SJSA1 (cell line): Measurements from ENCODE around the gene TMEM169. TPM values are rescaled to one million over a fixed set of nuclear protein-coding genes. Genes with fewer than 3 reads are reported as not detected.
"Not testable (repeated sequence)": the region's sequence is repeated elsewhere in the genome, so short reads cannot be mapped to it uniquely, and the experiment has no call there.

ENCODE experiments used
- DNase-seq, 2 experiments: peaks; one replicate each; pipeline ENCODE4 v3.0.0-alpha.2; 2015 to 2020; ENCODE audit warnings: low spot score in 2 of 2, low read depth in 1 of 2
- H3K27ac ChIP-seq: fragments of 250-450 bp; sonication (Bioruptor Pico); 2 replicates; pipeline ENCODE4 v1.5.1; 2020; ENCODE audit warnings: mild to moderate bottlenecking, moderate library complexity
- H3K27me3 ChIP-seq: fragments of 250-450 bp; sonication (Bioruptor Pico); replicated peaks from 2 replicates; pipeline ENCODE4 v1.5.1; 2020; ENCODE audit warnings: mild to moderate bottlenecking, moderate library complexity
- H3K36me3 ChIP-seq: fragments of 250-450 bp; sonication (Bioruptor Pico); 2 replicates; pipeline ENCODE4 v1.5.1; 2020; ENCODE audit warnings: mild to moderate bottlenecking
- H3K4me1 ChIP-seq: fragments of 250-450 bp; sonication (Bioruptor Pico); replicated peaks from 2 replicates; pipeline ENCODE4 v1.6.1; 2021; ENCODE audit warnings: mild to moderate bottlenecking
- H3K4me3 ChIP-seq: fragments of 250-450 bp; sonication (Bioruptor Pico); 2 replicates; pipeline ENCODE4 v1.5.1; 2020; ENCODE audit warnings: mild to moderate bottlenecking
- H3K9me3 ChIP-seq: fragments of 250-450 bp; sonication (Bioruptor Pico); replicated peaks from 2 replicates; pipeline ENCODE4 v1.5.1; 2020; ENCODE audit warnings: mild to moderate bottlenecking
- total RNA-seq: library from RNA; depleted of rRNA; stranded (reverse); fragments of >200 nt; shearing (Covaris generic); gene quantifications from 2 replicates; pipeline ENCODE4 v1.2.3, GENCODE V29; 2014

The TMEM169 gene
- total RNA-seq, 1 experiment from 2014 or later: 0.84 TPM

DNA sequence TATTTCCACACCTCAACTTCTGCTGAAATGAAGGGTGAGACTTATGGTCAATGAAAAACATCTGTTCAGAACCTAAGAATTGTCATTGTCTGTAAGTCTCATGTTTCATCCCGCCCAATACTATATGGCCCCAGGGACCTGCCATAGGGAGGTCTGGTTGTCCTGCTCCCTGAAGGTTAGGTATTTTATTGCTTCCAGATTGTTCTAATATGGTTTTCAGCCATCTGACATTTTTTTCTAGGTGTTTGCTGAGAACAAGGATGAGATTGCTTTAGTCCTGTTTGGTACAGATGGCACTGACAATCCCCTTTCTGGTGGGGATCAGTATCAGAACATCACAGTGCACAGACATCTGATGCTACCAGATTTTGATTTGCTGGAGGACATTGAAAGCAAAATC is 34.7 kb downstream of the TMEM169 start:
- Histone ChIP-seq H3K4me1 (peaks cover 10% of the 10 kb centered on the region), H3K36me3 (peaks cover 98% of the 10 kb centered on the region), H3K27me3 (no peaks in the 10 kb centered on the region), H3K27ac (no peak overlapping the region), H3K9me3 (no peaks in the 10 kb centered on the region), H3K4me3 (no peak overlapping the region)
- no peak for DNase-seq

DNA sequence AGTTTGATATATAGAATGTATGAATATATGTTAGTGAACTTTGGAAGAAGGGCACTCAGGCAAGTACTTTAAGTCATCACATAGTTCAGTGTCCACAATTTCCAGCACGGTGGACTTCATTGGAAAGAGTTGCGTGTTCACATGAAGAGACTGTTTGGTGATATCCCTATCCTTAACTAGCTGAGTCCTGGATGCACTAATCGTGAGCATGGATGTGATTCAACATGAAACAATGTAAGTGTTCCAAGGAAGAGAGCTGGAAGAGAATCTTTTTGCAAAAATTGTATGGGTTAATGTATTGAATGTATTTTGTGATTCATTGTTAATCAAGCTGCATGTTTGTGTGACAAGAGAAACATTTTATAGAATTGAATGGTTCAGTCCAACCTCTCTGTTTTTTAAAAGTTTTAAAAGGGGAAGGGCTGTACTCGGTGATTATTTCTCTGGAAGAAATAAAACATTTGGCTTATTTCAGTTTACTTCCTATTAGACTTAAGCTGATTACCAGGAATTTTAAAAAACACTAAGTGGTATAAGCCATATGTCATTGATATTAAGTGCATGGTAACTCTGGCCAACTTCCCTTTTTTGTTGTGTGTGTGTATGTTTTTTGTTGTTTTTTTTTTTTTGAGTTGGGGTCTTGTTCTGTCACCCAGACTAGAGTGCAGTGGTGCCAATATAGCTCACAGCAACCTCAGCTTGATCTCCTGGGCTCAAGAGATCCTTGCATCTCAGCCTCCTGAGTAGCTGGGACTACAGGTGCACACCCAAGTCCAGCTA is 36.0 kb downstream of the TMEM169 start:
- Histone ChIP-seq H3K27me3 (no peaks in the 10 kb centered on the region), H3K9me3 (no peaks in the 10 kb centered on the region), H3K27ac (no peak overlapping the region), H3K36me3 (peaks cover 98% of the 10 kb centered on the region), H3K4me1 (peaks cover 10% of the 10 kb centered on the region), H3K4me3 (no peak overlapping the region)
- no peak for DNase-seq

DNA sequence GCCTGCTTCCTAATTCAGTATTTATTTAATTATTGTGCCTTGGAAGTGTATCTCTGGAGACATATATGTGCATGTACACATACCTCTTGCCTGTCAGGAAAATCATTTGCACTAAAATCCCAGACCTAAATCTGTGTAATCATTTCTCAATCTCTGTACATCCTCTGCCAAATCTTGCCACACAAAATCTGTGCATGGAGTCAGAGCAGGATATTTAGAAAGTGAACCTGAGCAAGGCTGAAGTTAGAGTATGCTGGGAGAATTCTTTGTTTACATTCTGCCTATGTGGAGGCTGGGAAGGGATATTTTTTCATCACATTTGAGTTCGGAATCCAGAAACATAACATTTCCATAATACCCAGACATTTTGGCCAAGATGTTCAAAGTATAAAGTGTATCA is 36.8 kb downstream of the TMEM169 start:
- Histone ChIP-seq H3K36me3 (peaks cover 98% of the 10 kb centered on the region), H3K27ac (no peak overlapping the region), H3K9me3 (no peaks in the 10 kb centered on the region), H3K4me1 (peaks cover 10% of the 10 kb centered on the region), H3K27me3 (no peaks in the 10 kb centered on the region), H3K4me3 (no peak overlapping the region)
- no peak for DNase-seq

DNA sequence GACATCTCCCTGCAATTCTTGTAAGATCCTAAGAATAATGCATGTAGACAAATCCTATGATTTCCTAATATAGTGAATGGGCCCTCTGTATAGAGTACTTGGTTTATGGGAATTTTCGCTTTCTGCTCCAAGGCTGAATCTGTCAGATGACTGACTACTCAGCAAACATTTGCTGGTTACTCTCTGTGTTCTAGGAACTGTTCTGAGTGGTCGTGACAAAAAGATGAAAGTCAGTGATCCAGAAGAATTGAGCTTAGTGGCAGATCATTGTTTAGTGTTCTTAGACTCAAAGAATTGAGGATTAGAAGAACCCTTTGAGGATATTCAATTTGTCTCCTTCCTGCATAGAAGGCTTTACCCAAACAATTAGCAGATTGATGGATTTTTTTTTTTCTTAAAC is 37.4 kb downstream of the TMEM169 start:
- H3K36me3 ChIP-seq: peaks cover 98% of the 10 kb centered on the region
- H3K27me3 ChIP-seq: no peaks in the 10 kb centered on the region
- no peaks in the 10 kb centered on the region for H3K9me3 ChIP-seq
- H3K4me3 ChIP-seq: no peak overlapping the region
- peaks cover 10% of the 10 kb centered on the region for H3K4me1 ChIP-seq
- DNase-seq: no peak
- no peak overlapping the region for H3K27ac ChIP-seq

GRCh38 chr2:216119986-216120385 is 38.3 kb downstream of the TMEM169 start:
- H3K36me3 ChIP-seq: peaks cover 100% of the 10 kb centered on the region
- peaks cover 9% of the 10 kb centered on the region for H3K4me1 ChIP-seq

DNA sequence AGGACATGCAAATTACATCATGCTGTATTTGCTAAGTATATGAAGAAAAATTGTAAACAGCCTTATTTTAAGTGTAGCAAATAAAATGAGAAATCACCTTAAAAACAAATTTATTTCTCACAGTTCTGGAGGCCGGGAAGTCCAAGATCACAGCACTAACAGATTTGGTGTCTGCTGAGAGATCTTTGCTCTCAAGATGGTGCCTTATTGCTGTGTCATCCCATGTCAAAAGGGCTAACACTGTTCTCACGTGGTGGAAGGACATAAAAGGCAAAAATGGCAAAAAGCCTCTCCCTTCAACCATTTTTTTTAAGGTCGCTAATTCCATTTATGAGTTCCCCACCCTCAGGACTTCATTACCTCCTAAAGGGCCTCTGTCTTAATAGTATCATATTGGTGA is 39.5 kb downstream of the TMEM169 start:
- Histone ChIP-seq H3K27ac (no peak overlapping the region), H3K27me3 (no peaks in the 10 kb centered on the region), H3K9me3 (no peaks in the 10 kb centered on the region), H3K4me3 (no peak overlapping the region), H3K36me3 (peaks cover 100% of the 10 kb centered on the region), H3K4me1 (peaks cover 4% of the 10 kb centered on the region; the same call in 1 of the 2 replicates)
- DNase-seq: no peak

More at GRCh38 chr2:216119986-216120385, 38.3 kb downstream of the TMEM169 start:
- Histone ChIP-seq H3K27me3 (no peaks in the 10 kb centered on the region), H3K27ac (no peak overlapping the region), H3K4me3 (no peak overlapping the region), H3K9me3 (no peaks in the 10 kb centered on the region)
- no peak for DNase-seq

DNA sequence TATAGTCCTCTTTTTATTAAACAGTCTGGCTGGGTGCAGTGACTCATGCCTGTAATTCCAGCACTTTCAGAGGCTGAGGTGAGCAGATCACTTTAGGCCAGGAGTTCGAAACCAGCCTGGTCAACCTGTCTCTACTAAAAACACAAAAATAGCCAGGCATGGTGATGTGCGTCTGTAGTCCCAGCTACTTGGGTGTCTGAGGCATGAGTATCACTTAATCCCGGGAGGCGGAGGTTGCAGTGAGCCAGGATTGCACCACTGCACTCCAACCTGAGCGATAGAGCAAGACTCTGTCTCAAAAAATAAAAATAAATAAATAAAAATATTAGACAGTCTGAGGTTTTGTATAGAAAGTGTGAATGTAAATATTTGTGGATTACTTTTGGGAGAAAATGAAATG is 45.2 kb downstream of the TMEM169 start:
- H3K9me3 ChIP-seq: no peaks in the 10 kb centered on the region
- H3K36me3 ChIP-seq: peaks cover 97% of the 10 kb centered on the region
- H3K27ac ChIP-seq: no peak overlapping the region
- DNase-seq: no peak
- no peaks in the 10 kb centered on the region for H3K4me1 ChIP-seq
- H3K27me3 ChIP-seq: no peaks in the 10 kb centered on the region
- no peak overlapping the region for H3K4me3 ChIP-seq

DNA sequence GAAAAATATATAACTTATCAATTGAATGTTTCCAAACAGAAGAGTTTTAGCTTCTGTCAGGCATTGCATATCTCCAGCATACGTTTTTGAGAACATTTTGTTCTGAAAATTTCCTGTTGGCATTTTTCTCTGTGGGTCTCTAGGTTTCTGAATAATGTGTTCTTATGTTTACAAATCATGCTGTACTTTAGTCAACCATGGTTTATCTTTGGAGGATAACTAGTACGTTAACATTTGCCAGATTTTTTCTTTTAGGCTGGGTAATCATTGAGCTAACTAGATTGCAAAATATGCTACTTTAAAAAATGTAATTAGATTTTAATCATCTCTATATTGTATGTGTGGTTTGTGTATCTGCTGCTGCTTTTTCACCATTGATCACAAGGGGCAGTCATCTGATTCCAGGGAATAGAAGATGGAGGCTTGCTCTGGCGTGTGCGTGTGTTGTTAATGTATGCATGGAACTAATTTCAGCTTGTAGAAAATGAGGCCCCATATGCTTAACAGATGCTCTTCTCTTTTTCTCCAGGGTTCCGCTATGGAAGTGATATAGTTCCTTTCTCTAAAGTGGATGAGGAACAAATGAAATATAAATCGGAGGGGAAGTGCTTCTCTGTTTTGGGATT is 48.7 kb downstream of the TMEM169 start:
- Histone ChIP-seq H3K9me3 (no peaks in the 10 kb centered on the region), H3K4me3 (no peak overlapping the region), H3K36me3 (peaks cover 97% of the 10 kb centered on the region), H3K27ac (no peak overlapping the region), H3K4me1 (no peaks in the 10 kb centered on the region), H3K27me3 (no peaks in the 10 kb centered on the region)
- DNase-seq: no peak

GRCh38 chr2:216131175-216131926 is 49.6 kb downstream of the TMEM169 start:
- Histone ChIP-seq H3K9me3 (no peaks in the 10 kb centered on the region), H3K27ac (no peak overlapping the region), H3K36me3 (peaks cover 97% of the 10 kb centered on the region), H3K4me1 (no peaks in the 10 kb centered on the region), H3K4me3 (no peak overlapping the region), H3K27me3 (no peaks in the 10 kb centered on the region)
- DNase-seq: no peak

GRCh38 chr2:216132585-216132984 is 50.9 kb downstream of the TMEM169 start:
- Histone ChIP-seq H3K27me3 (no peaks in the 10 kb centered on the region), H3K4me1 (no peaks in the 10 kb centered on the region), H3K9me3 (no peaks in the 10 kb centered on the region), H3K36me3 (peaks cover 97% of the 10 kb centered on the region), H3K4me3 (no peak overlapping the region), H3K27ac (no peak overlapping the region)
- no peak for DNase-seq

DNA sequence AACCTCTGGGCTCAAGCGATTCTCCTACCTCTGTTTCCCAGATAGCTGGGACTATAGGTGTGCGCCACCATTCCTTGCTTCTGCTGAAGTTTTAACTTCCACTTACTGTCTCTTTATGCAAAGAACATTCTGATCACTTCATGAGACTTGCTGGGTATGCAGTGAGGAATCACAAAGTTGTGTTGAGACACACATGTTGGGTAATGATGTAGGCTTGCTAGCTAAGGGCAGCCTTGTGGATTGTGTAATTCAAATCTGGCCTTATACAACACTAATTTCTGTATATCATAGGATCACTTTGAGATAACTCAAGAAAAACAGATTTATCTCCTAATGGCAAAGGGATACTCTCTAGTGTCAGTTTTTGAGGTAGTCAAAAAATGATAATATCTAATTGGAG is 51.7 kb downstream of the TMEM169 start:
- Histone ChIP-seq H3K36me3 (peaks cover 97% of the 10 kb centered on the region), H3K4me3 (no peak overlapping the region), H3K27me3 (no peaks in the 10 kb centered on the region), H3K4me1 (no peaks in the 10 kb centered on the region), H3K27ac (no peak overlapping the region), H3K9me3 (no peaks in the 10 kb centered on the region)
- no peak for DNase-seq

DNA sequence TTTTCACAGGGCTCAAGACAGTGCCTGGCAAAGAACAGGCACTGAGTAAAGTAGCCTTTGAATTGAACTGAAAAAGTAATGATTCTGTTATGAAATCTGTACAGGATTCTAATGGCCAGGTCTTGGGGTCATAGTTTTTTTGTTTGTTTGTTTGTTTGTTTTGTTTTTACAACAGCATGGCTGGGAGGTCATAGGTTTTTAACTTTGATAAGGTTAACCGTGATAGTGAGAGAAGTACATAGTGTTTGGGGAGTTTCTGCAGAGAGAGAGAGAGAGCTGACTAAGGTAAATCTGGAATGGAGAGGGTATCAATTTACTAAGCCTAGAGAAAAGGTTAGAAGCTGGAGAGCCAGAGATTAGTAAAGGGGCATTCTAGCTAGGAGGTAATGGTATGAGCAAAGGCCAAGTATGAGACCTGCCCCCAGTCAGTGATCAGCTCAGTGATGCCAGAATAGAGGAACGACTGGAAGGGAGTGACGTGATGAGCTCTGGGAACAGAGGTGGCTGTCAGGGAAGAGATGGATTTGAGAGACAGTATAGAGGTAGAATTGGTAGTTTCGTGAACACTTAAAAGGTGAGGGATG is 53.3 kb downstream of the TMEM169 start:
- no peak for DNase-seq
- Histone ChIP-seq H3K36me3 (peaks cover 98% of the 10 kb centered on the region), H3K4me1 (no peaks in the 10 kb centered on the region), H3K9me3 (no peaks in the 10 kb centered on the region), H3K27me3 (no peaks in the 10 kb centered on the region), H3K4me3 (no peak overlapping the region), H3K27ac (no peak overlapping the region)

GRCh38 chr2:216139884-216140283 is 58.2 kb downstream of the TMEM169 start:
- H3K27ac ChIP-seq: no peak overlapping the region
- no peak for DNase-seq
- H3K4me3 ChIP-seq: no peak overlapping the region
- H3K9me3 ChIP-seq: no peaks in the 10 kb centered on the region
- peaks cover 96% of the 10 kb centered on the region for H3K36me3 ChIP-seq
- no peaks in the 10 kb centered on the region for H3K4me1 ChIP-seq
- H3K27me3 ChIP-seq: no peaks in the 10 kb centered on the region

DNA sequence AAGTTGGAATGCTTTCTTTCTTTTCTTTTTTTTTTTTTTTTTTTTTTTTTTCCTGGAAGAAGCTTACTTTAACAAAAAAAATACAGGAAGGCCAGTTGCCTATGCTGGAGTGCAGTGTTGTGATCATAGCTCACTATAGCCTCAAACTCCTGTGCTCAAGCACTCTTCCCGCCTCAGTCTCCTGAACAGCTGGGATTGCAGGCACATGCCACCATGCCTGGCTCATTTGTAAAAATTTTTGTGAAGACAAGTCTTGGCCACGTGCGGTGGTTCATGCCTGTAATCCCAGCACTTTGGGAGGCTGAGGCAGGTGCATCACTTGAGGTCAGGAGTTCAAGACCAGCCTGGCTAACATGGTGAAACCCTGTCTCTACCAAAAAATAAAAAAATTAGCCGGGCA is 59.8 kb downstream of the TMEM169 start:
- DNase-seq, H3K27me3 ChIP-seq, H3K27ac ChIP-seq, H3K4me3 ChIP-seq, H3K9me3 ChIP-seq, H3K4me1 ChIP-seq: not testable (repeated sequence)
- peaks cover 96% of the 10 kb centered on the region for H3K36me3 ChIP-seq
